Smooth muscle cell (in vitro differentiated cells): Measurements from ENCODE around the gene OTOGL. TPM values are rescaled to one million over a fixed set of nuclear protein-coding genes. Genes with fewer than 3 reads are reported as not detected.
"Not testable (repeated sequence)": the region's sequence is repeated elsewhere in the genome, so short reads cannot be mapped to it uniquely, and the experiment has no call there.

ENCODE experiments used
- DNase-seq: peaks from one replicate; lab custom pipeline; 2025; ENCODE audit not compliant: unreplicated experiment; lab: John Stamatoyannopoulos, UW
- H2AFZ ChIP-seq: fragments of 200-600 bp; sonication (generic); 2 replicates; pipeline ENCODE4 v1.6.0; 2016; ENCODE audit warnings: antibody characterized with exemption, low read depth, mild to moderate bottlenecking
- H3F3A ChIP-seq: fragments of 200-600 bp; sonication (generic); 2 replicates; pipeline ENCODE4 v1.6.0; 2017; ENCODE audit warnings: antibody characterized with exemption, low read depth
- H3K27ac ChIP-seq: fragments of 200-600 bp; sonication (generic); 2 replicates; pipeline ENCODE4 v1.5.1; 2016; ENCODE audit warnings: low read depth, mild to moderate bottlenecking
- H3K27me3 ChIP-seq: fragments of 200-600 bp; sonication (generic); 2 replicates; pipeline ENCODE4 v1.6.1; 2016; ENCODE audit warnings: low read depth, mild to moderate bottlenecking
- H3K36me3 ChIP-seq: fragments of 200-600 bp; sonication (generic); 2 replicates; pipeline ENCODE4 v1.5.1; 2016; ENCODE audit warnings: low read depth
- H3K4me1 ChIP-seq: fragments of 200-600 bp; sonication (generic); 2 replicates; pipeline ENCODE4 v1.5.1; 2016; ENCODE audit warnings: low read depth
- H3K4me2 ChIP-seq: fragments of 200-600 bp; sonication (generic); 2 replicates; pipeline ENCODE4 v1.6.0; 2016; ENCODE audit warnings: mild to moderate bottlenecking
- H3K4me3 ChIP-seq: fragments of 200-600 bp; sonication (generic); 2 replicates; pipeline ENCODE4 v1.5.1; 2016; ENCODE audit warnings: mild to moderate bottlenecking
- H3K79me2 ChIP-seq: fragments of 200-600 bp; sonication (generic); 2 replicates; pipeline ENCODE4 v1.6.0; 2016; ENCODE audit warnings: low read depth, mild to moderate bottlenecking
- H3K9ac ChIP-seq: fragments of 200-600 bp; sonication (generic); 2 replicates; pipeline ENCODE4 v1.6.0; 2016; ENCODE audit warnings: low read depth
- H3K9me3 ChIP-seq: fragments of 200-600 bp; sonication (generic); replicated peaks from 2 replicates; pipeline ENCODE4 v1.5.1; 2016; ENCODE audit warnings: low read depth
- H4K20me1 ChIP-seq: fragments of 200-600 bp; sonication (generic); 2 replicates; pipeline ENCODE4 v1.6.0; 2016; ENCODE audit warnings: low read depth
- CTCF ChIP-seq: fragments of 200-600 bp; sonication (generic); IDR thresholded peaks from 2 replicates; pipeline ENCODE4 v1.5.1; 2017; ENCODE audit warnings: borderline replicate concordance, mild to moderate bottlenecking, antibody characterized with exemption; ENCODE audit not compliant: insufficient read depth, poor library complexity, severe bottlenecking
- WGBS: methylation state at CpG from one replicate; pipeline ENCODE4 v1.1.7; 2016; ENCODE audit warnings: low lambda C conversion rate; 5-methylcytosine and 5-hydroxymethylcytosine counted together
- polyA plus RNA-seq: library from polyadenylated mRNA; unstranded; fragments of >200 nt; fragmentation: Nextera tagmentation; extraction: Ambion mirVana; gene quantifications from 2 replicates; pipeline ENCODE4 v1.2.1, GENCODE V29; 2016
- total RNA-seq: library from RNA; depleted of rRNA; stranded (reverse); fragments of >200 nt; gene quantifications from 2 replicates; pipeline ENCODE4 v1.2.3, GENCODE V29; 2014

Gene OTOGL
- total and polyA plus RNA-seq, 2 experiments from 2014 or later: 0.09 TPM; not detected in 1

- DNase-seq: no peak
- TF ChIP-seq CTCF: no peak
- Histone ChIP-seq H3K9ac (no peak overlapping the region), H3K27me3 (no peaks in the 10 kb centered on the region), H3F3A (no peaks in the 10 kb centered on the region), H3K79me2 (no peaks in the 10 kb centered on the region), H3K4me2 (no peak overlapping the region), H3K27ac (no peak overlapping the region), H3K9me3 (no peaks in the 10 kb centered on the region), H3K4me3 (no peak overlapping the region), H4K20me1 (no peaks in the 10 kb centered on the region), H3K4me1 (no peaks in the 10 kb centered on the region), H2AFZ (no peak overlapping the region), H3K36me3 (no peaks in the 10 kb centered on the region)
- WGBS: 69% methylated on average over 2 of the region's 2 CpGs
Observed at GRCh38 chr12:80142640-80143039, 43.3 kb downstream of the OTOGL start.

DNA sequence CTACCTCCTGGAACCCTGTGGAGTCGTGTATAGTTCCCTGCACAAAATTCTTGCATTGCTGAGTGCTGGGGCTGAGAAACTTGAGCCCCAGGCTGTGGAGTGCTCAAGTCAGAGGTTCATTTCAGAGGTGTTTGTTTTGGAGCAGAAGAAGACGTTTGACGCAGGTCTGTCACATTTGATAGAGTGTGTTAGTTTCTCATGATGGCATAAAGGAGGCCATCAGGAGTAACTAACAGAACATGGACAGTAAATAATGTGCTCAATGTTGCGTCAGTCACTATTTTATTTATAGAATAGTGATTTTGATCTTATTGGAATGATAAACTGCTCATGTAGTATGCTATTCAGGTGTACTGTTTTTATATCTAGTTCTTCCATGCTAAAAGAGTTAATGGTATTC is 44.2 kb downstream of the OTOGL start:
- WGBS: 89% methylated on average over 4 of the region's 4 CpGs
- Histone ChIP-seq H3K4me3 (no peak overlapping the region), H2AFZ (no peak overlapping the region), H3K27me3 (no peaks in the 10 kb centered on the region), H3K4me1 (no peaks in the 10 kb centered on the region), H3K36me3 (no peaks in the 10 kb centered on the region), H3K4me2 (no peak overlapping the region), H3K79me2 (no peaks in the 10 kb centered on the region), H3K9ac (no peak overlapping the region), H3K27ac (no peak overlapping the region), H4K20me1 (no peaks in the 10 kb centered on the region), H3F3A (no peaks in the 10 kb centered on the region), H3K9me3 (no peaks in the 10 kb centered on the region)
- TF ChIP-seq CTCF: no peak
- no peak for DNase-seq

GRCh38 chr12:80149547-80150313 is 50.4 kb downstream of the OTOGL start:
- not testable (repeated sequence) for H3F3A ChIP-seq, H3K27me3 ChIP-seq, H3K4me2 ChIP-seq, H4K20me1 ChIP-seq, H3K4me3 ChIP-seq, H3K9ac ChIP-seq, H3K79me2 ChIP-seq, H2AFZ ChIP-seq, DNase-seq, H3K9me3 ChIP-seq, H3K36me3 ChIP-seq, H3K27ac ChIP-seq, H3K4me1 ChIP-seq
- WGBS: 78% methylated on average over 25 of the region's 26 CpGs

- Histone ChIP-seq H3K9me3 (no peaks in the 10 kb centered on the region), H3K4me1 (no peaks in the 10 kb centered on the region), H3K4me2 (no peak overlapping the region), H3K4me3 (no peak overlapping the region), H3K36me3 (no peaks in the 10 kb centered on the region), H3K9ac (no peak overlapping the region), H3K79me2 (no peaks in the 10 kb centered on the region), H2AFZ (no peak overlapping the region), H3K27me3 (no peaks in the 10 kb centered on the region), H3K27ac (no peak overlapping the region), H4K20me1 (no peaks in the 10 kb centered on the region), H3F3A (no peaks in the 10 kb centered on the region)
- 89% methylated on average over 2 of the region's 2 CpGs for WGBS
- TF ChIP-seq CTCF: no peak
- DNase-seq: no peak
Observed at GRCh38 chr12:80151131-80151530, 51.8 kb downstream of the OTOGL start.
